HG03103 (cell line): ENCODE data around the gene KANSL1L.
"Not testable (repeated sequence)": the region's sequence is repeated elsewhere in the genome, so short reads cannot be mapped to it uniquely, and the experiment has no call there.

Experiments
- ATAC-seq: cut with Tn5 transposase; IDR thresholded peaks from one replicate; pipeline ENCODE4 v1.9.1; 2021; ENCODE audit warnings: low read depth; ENCODE audit not compliant: unreplicated experiment

The KANSL1L gene

DNA sequence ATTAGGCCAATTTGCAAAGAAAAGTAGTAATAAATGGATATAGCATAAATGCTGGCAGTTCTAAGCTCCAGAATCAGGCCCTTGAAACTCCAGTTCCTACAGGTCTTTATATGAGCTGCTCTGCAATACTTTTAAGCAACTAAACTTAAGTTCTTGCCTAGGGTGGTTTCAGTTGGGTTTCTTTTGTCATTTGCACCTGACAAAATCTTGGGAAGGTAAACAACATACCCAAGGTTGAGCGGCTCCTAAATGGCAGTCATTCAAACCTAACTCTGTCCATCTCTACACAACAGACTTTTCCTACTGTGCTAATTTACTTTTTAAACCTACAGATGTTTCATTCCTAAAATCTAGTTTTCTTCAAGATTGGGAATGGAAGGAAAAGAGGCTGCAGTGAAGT is 9.3 kb upstream of the KANSL1L start:
- no peak for ATAC-seq

DNA sequence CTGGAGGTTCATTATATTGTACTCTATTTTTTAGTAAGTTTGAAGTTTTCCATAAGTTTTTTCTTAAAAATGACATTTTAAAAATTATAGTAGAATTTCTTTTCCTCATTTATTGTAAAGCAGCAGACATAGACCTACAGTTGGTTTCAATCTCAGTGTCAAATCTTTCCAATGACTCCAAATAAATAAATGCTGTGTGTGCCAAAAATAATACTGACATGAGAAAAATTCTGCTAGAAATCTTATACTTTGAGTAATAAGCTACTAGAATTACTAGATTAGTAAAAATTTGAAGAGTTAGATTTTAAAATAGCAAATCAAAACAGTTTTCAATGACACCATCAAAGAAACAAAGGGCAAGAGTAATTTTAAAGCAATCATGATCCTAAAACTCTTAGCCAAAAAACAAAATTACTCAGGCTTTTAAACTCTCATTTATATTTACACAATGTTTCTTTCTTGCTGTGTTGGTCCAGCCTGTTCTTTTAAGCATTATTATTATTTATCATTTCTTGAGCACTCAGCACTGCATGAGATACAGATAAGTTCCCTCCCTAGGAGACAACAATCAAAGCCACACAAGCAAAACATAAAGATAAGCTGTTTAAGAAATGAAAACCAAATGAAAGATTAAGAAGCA is 8.3 kb upstream of the KANSL1L start:
- ATAC-seq: no peak

DNA sequence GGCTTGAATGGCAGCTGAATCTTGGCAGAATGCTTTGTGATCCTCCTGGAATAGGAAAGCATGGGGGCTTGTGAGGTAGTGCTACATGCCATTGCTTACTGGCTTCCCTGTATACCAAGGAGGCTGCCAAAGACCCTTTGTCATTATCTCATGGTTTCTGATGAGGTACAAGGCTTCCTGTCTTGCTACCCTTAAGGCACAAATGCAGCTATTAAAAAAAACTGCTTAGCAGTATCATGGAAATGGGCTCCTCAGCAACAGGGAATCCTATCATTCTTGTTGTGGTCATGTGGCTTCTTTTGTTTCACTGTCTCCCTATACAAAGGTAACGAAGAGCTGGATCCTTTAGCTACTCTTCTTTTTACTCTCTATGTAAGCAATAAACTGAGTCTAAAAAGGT is 6.6 kb upstream of the KANSL1L start:
- ATAC-seq: no peak

GRCh38 chr2:210177115-210177514 is 5.9 kb upstream of the KANSL1L start:
- ATAC-seq: not testable (repeated sequence)

GRCh38 chr2:210174086-210174485 is 2.9 kb upstream of the KANSL1L start:
- no peak for ATAC-seq

DNA sequence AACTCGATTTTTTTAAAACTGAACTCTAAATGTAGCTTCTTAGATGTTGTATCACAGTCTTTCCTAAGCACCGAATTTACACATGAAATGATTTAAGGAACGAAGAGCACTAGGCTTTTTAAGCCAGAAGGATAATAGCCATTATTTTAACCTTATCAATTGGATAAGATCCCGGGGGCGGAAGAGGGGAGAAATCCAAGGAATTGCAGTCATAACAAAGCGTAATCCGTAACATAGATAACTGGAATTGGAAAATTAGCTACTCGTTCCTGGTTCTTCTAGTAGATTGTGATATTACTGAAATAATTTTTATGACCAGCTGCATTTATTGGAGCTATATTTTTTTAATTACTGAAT is 988 bp upstream of the KANSL1L start:
- no peak for ATAC-seq

- ATAC-seq: peak; percentile 63
Measured at GRCh38 chr2:210170446-210171303, 534 bp downstream of the KANSL1L start.

DNA sequence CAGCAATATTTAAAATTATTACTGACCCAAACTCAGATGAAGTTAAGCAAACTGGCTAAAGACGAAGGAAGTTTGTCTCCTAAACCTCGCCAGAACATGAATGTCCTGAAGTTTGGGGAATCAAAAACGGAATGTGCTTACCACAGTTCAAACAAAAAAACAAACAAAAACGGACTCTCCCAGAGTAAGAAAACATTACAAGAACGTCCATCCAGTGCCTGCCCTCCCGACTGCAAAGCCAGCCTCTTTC is 1.1 kb downstream of the KANSL1L start:
- ATAC-seq: no peak

DNA sequence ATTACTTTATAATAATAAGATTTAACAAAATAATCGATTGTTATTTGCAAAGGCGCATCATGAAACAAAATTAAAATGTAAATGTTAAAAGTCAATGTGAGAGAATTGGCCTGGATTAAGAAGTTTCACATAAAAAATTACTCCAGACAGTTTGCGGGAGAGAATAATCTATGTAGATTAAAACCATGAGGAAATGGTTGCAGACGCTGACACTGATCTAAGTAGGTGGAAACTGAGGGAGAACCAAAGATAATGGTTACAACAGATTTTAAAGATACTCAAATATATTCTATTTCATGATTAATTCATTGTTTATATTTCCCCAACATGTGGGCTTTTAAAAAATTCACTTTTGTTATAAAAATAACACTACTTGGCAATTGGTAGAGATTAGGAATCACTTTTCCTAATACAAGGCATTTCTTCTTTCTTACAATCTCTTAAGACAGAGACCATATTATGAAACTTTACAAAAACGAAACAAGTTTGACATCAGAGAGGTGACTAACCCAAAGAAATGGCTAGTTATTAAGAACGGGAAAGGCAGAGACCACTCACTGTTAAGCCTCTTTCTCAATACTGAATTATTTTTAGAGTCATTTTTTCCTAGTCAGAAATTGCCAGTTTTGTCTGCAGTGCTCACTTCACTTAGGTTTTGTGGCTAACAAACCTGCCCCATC is 1.6 kb downstream of the KANSL1L start:
- ATAC-seq: peak; percentile 32

DNA sequence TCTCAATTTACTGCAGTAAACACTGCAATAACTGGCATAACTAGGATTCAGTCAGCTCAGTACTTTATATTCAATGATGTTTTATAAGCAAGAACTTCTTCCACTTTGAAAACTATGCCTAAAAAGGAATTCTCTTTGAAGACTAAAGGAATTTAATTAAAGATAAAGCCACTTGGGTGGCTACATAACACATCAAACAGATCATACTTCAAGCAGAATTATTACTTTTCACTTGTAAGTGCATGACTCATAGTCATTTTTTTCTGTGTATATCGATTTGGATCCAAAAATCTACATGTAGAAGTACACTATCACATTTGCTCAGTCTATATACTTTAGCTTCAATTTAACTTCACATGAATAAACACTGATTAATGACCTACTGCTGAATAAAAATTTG is 4.0 kb downstream of the KANSL1L start:
- ATAC-seq: no peak

- ATAC-seq: no peak
Measured at GRCh38 chr2:210162466-210163124, 8.6 kb downstream of the KANSL1L start.

DNA sequence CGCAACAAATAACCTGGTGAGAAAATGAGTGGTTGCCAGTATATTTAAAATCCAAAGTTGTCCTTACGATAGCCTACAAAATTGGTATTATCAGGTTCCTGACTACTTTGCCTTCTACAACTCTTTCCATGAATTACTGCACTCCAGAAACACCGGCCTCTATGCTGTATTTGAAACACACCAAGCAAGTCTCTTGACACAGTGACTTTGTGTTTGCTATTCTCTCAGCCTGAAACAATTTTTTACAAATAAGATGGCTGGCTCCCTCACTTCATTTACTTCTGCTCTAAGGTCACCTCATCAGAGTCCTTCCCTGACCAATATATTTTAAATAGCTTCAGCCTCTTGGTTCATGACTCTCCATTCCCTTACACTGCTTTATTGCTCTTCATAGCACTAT is 12.2 kb downstream of the KANSL1L start:
- ATAC-seq: no peak

- no peak for ATAC-seq
Measured at GRCh38 chr2:210158236-210158635, 13.0 kb downstream of the KANSL1L start.

- ATAC-seq: no peak
Measured at GRCh38 chr2:210157526-210157925, 13.7 kb downstream of the KANSL1L start.

DNA sequence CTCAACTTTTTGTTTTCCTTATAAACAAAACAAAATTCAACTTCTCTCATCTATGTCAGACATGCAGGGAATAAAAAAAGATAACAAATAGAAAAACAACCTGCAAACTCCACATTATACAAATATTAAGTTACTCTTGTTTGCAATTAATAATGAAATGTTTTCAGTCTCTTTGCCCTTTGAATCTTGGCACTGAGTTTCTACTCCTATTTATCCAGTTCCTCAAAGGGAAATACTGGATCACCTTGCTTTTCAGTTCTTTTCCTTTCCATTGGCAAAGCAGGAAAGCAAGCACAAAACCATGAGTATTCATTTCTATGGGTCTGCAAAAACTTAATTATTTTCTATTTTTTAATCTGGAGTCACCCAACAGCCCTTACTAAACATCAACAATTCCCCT is 23.6 kb downstream of the KANSL1L start:
- no peak for ATAC-seq

GRCh38 chr2:210132239-210132638 is 39.0 kb downstream of the KANSL1L start:
- no peak for ATAC-seq

GRCh38 chr2:210128961-210129360 is 42.2 kb downstream of the KANSL1L start:
- ATAC-seq: no peak

- ATAC-seq: no peak
Measured at GRCh38 chr2:210113614-210114235, 57.5 kb downstream of the KANSL1L start.

DNA sequence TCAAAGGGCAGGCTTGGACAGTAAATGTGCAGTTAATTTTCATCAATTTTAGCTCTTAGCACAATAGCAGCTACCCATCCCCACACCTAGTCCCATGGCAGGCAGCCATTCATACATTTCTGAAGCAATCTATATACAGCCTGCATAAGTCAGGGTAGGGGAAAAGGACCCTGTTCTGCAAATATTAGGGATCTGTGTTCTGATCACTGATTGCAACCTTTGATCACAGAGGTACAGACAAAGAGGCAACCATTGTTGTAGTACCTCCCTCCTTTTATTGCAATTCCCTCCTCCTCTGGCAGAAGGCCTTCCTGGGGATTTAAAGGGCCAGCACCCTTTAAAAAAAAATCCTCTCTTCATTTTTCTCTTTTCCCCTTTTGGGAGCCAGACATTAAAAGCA is 58.3 kb downstream of the KANSL1L start:
- no peak for ATAC-seq

DNA sequence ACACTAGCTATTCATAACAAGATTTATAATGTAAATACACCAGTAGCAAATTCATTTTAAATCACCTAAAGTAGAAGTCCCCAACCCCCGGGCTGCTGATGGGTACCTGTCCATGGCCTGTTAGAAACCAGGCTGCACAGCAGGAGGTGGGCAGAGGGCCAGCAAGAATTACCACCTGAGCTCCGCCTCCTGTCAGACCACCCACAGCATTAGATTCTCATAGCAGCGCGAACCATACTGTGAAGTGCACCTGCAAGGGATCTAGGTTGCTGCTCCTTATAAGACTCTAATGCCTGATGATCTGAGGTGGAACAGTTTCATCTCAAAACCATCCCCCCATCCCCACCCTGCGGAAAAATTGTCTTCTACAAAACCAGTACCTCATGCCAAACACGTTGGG is 71.3 kb downstream of the KANSL1L start:
- ATAC-seq: no peak

DNA sequence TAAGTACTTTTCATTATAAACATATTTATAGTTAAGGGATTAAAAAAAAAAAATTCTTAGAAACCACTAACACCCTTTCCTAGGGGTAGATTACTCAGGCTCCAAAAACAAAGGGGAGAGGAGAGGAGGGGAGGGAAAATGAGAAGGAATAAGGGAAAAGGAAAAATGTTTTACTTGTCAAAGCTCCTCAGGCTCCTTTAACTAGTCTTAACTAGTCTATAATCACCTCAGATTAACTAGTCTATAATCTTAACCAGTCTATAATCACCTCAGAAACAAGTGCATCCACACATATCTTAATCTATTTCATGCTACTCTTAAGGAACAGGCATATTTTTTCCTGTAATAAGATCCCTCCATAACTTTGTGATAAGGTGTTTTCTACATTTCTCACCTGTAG is 76.4 kb downstream of the KANSL1L start:
- ATAC-seq: no peak
